NAMALWA (cell line): ENCODE results near the gene ITPA.

Experiments
- DNase-seq: peaks from one replicate; pipeline ENCODE4 v3.0.0-alpha.2; 2015; ENCODE audit warnings: low spot score

Gene ITPA

DNA sequence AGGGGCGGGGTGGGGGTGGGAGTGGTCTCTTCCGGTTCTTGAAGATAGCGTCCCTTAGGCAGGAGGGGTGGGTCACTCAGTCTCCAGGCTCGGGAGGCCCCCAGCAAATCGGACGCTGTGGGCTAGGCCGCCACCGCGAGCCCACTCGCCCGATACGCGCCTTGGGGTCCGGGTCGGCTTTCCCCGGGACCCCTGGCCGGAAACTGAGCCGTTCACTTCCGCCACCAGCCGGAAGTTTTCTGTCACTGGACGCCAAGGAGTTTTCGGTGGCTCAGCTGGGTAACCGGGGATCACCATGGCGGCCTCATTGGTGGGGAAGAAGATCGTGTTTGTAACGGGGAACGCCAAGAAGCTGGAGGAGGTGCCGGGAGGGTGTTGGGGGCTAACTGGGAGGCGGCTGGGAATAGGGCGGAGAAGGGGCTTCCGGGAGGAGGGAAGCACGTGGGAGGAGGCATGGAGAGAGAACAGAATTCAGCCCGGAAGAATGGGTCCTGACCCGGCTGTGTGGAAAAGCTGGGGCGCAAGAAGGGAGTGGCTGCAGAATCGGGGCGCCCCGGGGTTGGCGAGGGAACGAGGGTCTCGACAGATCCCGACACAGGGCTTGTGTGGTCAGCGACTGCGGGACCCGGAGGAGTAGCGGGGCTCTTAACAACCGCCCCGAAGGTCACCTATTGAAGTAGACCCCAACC, at the start of gene ITPA:
Gene ITPA (plus strand): TSS at position 242 of the 689 bp plus-strand sequence. CDS start 54 bp downstream, at position 296.
- peak; percentile 80 for DNase-seq

DNA sequence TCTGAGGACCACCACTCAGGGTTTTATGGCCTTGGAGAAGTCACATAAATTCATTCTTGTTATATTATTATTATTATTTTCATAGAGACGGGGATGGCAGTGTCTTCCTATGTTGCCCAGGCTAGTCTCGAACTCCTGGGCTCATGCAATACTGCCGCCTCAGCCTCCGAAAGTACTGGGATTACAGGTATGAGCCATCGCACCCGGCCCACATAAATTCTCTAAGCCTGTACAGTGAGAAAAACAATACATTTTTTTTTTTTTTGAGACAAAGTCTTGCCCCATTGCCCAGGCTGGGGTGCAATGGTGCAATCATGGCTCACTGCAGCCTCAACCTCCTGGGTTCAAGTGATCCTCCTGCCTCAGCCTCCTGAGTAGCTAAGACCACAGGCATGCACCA, 48.9 kb upstream of the ITPA start:
- DNase-seq: no peak

DNA sequence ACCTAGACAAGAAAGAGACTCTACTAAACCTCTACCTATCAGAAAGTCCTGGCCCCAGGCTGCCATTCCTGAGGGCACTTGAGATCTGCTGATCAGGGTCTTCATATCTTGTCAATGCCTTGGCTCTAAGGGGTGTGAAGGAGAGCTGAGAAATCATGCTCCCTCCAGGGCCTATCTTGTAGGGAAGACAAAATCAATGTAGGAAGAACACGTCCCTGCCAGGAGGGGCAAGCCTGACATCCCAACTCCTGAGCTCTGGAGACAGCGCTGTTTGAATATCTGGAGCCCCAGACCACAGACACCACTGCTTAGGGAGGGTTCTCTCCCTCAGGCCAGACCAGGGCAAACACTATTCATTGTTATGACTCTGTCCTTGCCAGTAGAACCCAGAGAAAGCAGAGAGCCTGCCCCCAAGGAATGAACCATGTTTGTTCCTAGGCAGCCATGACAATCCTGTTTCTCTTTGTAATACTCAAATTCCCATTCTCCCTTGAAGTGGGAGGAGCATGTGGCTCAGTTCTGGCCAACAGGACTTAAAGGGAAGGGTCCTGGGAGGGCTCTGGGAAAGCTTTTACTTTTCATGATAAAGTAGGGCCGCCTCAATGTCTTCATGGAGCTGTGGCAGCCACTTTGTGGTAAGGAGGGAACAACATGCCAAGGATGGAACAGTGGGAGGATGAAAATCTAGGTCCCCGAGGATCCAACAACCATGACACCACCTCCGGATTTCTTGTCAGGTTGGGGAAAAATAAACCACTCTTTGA, 47.8 kb upstream of the ITPA start:
- DNase-seq: no peak

DNA sequence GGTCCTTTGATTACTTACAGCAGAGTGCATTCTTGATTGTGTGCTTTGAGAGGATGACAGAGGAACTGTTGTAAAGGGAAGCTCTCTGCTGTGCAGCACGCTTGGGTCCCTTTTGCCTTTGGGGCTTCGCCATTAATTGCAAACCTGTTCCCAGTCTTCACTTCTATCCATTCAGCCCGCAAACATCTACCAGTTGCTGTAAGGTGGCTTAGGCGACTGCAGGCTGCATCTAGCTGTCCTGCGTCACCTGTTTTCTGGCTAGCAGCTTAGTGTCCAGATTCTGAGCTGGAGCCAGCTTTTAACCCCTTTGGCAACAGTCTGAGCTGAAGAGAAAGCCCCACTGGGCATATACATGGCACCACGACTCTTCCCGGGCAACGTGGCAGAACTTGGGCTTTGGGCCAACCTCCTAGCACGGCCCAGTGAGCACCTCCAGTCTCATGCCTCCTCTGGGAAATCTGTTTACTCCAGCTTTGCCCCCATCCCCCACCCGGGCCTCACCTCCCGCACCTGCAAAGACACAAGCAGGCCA, 47.2 kb upstream of the ITPA start:
- DNase-seq: no peak

DNA sequence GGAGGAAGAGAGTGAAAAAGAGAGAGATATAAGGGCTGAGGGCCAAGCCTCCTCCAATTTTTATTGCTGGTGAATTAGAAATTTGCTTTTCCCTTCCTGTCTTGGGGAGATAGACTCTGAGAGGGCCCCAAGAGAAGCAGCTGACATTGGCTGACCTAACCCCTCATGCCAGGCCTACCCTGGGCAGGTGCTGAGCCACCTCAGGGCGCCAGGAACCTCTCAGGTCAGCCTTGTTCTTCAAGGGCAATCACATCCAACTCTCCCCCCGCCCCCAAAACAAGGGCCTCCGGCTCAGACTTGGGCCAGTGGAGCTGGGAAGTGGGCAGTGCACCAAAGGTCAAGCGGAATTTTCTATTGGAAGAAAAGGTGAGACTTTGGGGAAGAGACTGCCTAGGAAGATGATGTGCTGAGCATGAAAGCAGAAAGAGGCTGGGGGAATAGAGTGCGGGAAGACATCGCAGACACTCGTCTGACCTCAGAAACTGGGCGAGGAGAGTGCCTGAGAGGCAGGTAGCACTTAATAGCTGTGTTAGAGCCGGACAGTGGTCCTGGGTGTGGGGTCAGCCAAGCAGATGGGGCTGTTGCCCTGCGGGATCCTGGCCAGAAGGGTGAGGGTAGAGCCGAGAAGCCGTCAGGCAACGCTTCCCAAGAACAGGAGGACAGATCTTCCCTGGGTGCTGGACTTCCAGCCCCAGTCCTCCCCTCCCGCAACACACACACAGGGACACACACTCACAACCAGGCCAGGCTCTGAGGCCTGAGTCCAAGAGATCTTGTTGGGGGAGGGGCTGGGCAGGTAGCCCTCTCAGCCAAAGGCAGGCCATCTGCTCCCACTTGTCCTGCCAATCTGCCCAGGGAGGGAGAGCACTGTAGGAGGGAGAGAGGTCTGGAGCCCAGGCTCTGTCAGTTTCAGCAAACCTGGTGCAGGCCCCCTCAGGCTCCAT, 45.9 kb upstream of the ITPA start:
- DNase-seq: no peak

DNA sequence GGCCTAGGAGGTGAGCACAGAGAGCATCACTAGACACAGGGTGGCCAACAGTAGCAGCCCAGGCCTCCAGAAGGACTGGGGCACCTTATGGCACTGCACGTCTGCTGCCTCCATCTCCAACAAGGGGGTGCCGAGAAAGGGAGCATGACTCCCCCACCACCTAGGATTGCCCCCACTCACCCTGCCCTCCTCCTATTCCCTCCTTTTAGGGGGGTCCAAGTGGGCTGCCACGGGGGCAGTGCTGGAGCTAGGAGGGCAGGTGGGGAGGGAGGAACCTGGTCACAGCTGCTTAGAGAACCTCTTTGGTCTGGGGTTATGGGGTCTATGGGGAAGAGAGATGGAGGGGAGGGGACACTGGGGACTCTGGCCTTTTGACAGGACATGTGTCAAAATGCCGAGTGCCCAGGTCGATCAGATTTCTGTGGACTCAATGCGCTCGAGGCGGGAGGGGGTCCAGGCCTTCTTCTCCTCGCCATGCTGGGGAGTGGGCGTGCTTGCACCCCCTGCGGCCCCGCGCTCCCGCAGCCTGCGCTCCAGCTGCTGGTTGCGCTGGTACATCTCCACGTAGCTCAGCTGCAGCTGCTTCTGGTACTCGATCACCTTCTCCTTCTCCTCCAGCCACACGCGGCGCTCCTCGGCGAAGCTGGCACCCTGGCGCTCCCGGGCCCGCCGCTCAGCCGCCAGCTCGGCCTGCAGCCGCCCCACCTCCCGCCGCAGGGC, 45.1 kb upstream of the ITPA start:
- DNase-seq: no peak

DNA sequence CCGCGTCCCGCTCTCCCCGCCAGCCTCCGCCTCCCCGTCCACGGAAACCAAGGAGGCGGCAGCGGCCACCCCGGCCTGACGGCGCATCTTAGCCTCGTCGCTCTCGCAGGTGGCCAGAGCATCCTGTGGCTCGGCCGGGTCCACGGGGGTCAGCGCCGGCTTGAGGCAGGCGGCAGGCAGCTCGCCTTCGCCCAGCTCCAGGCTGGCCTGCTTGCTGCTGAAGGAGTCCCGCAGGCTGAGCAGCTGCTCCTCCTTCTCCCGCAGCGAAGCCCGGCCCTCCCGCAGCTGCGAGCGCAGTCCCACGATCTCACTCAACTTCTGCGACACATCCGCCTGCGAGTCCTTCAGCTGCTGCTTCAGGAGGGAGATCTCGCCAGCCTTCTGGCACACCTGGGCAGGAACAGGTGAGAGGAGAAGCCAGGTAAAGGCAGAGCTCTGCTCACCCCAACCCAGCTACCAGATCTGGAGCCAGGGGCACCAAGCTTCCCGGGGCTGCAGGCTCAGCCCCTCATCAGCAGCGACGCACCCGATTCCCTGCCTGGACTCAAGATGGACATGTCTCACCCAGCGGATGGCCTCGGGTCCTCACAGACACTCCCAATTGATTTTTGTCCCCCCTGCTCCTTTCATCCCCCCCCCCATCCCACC, 44.4 kb upstream of the ITPA start:
- no peak for DNase-seq

DNA sequence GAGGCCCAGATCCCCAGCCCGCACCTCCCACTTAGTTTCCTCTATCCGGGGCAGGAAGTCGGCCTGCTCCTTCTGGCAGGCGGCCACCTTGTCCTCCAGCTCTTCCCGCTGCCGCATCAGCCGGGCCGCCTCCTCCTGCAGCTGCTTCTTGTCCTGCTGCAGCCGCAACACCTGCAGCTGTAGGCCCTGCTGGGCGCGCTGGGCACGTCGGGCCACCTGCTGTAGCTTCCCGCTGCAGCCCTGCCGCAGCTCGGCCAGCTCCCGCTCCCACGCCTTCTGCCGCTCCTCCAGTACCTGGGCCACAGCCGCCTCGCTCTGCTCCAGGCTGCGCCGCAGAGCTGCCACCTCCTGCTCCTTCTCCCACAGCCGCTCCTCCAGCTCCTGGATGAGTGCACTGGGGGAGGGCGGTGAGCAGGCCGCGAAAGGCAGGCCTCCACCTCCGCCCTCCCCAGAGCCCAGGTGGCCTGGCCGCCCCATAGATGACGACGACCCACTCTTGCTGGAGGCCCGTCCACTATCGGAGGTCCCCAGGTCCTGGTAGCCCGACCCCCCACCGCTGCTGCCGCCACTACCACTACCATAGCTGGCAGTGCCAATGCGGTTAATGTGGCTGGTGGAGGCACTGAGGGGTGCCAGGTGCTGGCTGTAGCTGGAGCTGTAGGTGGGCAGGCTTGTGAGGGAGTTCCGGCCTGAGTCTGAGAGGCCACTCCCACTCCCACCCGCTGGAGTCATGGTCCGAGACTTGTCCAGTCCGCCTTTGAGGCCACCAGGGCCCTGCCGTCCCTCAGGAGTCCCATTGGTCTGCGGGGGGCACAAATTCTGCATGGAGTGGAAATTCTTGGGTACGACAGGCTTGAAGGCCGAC, 43.6 kb upstream of the ITPA start:
- no peak for DNase-seq

DNA sequence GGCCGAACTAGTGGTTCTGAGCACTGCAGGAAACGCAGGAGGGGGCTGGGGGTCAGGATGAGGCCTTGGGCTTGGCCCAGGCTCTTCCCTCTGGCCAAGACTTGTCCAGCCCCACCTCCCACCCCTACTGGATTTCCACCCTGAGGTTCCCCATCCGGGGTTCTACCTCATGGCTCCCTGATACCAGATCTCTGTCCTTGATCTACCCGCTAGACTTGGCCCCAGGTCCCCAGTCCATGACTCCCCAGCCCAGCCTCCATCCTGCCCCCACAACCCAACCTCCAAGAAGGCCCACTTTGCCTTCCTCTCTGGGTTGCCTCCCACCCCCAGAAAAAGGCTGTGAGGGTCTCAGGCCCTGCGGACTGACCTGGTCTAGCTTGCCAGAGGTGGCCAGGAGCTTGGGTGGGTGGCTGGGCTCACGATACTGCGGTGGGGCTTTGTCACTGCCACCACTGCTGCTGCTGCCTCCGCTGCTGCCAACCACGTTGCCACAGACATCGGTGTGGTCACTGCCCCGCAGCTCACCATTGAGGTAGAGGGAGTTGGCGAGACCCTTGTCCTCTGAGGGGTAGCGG, 42.9 kb upstream of the ITPA start:
- no peak for DNase-seq

DNA sequence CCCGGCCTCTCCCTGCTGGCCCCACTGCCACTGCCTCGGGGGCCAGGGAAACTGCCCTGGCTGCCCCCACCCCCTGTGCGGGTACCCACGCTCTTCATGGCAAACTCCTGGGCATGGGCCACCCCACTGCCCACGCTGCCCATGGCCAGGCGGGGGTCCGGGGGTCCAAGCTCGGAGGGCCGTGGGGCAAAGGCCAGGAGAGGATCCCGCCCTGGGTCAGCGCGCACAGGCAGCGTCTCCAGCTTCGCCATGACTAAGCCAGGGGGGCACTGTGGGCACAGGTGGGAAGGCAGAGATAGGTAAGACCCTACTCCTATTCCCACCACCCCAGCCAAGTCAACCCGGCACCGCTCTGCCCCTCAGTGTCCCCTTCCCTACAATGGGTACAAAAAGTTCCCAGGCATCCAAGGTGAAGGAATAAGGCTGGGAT, 42.4 kb upstream of the ITPA start:
- no peak for DNase-seq

DNA sequence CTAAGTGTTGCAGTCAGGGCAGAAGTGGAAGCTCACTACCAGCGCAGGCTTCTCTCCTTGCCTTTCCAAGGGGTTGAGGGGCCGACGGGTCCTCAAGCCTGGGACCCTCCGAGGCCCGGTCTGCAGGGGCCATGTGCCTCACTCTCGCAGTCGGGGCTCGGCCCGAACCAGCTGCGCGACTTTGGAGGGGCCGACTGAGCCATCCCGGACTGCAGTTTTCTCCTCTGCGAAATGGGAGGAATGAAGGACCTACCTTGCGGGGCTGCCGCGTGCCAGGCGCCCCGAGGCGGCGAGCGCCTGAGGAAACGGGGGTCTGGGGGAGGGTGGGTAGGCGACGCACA, 41.6 kb upstream of the ITPA start:
- DNase-seq: no peak

DNA sequence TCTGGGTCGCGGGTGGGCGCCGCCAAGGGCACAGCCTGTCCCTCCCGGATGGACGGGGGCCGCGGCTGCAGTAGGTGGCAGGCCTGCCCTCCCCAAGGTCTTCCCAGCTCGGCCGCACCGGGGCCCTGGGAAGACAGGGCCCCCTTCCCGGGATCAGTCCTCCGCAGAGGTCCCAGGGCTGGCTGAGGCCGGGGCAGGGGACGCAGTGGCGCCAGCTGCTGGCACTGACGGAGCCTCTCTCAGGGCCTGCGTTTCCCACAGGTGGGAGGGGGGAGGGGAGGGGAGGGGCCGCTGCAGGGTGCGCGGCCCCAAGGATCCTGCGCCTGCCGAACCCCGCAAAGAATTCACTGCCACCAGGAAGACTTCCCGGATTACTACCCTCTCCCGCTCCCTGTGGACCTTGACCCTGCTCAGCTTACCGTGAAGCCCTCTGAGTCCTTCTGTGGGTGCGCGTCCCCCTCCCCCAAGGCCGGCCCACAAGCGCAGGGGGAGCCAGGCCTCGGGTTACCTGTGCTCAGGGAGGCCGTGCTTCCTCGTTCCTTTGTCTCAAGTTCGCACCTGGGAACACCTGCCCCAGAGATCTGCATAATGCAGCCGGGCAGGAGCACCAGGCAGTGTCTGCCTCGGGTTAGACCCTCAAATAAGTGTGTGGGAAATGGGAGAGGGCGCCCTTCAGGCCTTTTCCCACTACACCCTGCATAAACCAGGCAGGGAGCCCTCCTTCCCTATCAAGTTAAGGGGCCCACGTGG, 41.0 kb upstream of the ITPA start:
- no peak for DNase-seq

DNA sequence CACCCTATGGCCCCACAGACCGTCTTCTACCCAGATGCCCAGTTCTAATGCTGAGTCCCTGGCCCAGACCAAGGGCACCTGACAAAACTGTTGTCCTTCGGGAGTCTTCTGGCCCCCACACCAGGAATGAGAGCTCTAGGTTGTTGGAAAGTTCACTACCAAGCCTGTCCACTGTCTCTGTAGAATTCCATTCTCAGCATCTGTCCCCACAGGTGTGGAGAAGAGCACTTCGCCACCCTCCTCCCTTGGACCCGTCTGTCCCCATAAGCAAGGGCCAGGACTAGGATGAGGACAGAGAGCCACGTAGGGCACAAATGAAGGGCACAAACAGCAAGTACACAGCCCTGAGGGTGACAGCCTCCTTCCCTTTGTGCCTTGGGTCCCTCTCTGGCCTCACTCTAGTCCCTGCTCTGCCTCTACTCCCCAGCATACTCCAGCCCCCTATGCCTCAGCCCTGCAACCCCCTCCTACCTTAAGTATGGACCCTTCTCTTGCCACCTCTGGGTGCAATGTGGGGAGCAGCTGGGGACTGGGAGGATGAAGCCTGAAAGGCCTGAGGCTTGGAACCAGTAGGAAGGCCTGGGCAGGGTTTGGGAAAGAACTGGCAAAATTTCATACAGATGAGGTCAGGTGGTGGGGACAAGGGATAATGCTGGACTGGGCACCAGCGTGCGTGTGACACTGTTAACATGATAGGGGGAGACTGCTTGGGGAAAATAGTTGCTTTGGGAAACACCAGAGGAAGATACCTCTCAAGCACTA, 40.3 kb upstream of the ITPA start:
- no peak for DNase-seq

DNA sequence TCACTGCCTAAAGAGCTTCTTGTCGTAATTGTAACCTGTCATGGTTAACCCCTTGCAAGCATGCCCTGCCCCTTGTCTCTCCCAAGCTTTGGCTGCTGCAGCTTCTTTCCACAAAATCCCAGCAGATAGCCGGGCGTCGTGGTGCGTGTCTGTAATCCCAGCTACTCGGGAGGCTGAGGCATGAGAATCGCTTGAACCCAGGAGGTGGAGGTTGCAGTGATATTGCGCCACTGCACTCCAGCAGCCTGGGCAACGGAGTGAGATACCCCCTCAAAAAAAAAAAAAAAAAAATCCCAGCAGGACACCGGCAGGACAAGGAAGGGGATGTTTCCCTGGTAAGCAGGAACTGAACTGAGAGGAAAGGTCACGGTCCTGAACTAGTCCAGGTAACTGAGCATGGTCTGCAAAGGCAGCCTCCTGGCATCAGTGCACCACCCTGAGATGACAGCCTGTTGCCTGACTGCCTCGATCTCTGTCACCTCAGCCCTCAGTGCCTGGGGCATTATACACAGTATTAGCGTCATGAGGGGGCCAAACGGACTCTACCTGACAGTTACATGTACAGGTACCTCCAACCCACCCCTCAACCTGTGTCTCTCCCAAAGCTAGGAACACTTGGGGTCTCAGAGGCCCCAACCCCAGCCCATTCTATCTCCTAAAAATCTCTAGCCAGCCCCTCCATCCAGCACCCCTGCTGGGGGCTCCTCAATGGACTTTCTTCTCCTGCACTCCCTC, 37.7 kb upstream of the ITPA start:
- no peak for DNase-seq

DNA sequence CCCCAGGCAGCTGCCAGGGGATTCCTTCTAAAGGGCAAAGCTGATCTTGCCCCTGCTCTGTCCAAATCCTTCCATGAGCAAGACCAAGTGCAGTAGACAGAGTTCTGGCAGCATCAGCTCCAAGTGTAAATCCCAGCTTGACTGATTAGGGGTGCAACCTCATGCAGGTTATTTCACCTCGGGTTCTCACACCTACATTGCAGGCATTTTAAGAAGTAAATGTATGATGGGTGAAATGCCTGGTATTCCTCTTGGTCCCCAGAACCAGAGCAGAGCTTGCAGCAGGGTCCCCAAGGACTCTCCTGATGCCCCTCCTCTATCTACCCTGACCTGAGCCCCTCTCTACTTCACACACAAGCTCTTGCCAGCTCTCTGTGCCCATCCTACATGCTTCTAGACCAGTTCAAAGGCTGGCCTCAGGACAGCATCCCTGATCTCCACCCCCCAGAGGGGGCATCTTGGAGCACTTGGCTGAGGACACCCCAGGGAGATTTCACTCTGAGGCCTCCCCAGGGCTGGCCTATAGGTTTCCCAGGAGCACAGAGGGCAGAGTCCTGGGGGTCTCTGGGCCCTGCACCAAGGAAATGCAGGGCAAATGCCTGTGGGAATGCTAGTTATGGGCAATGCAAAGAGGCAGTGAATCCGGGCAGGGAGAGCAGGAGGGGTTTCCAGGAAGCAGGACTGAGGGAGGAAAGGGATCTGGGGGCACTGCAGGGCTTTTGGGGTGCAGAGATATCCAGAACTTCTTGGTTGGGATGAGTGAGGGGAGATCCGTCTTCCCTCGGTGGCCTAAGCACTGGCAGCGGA, 37.0 kb upstream of the ITPA start:
- no peak for DNase-seq

DNA sequence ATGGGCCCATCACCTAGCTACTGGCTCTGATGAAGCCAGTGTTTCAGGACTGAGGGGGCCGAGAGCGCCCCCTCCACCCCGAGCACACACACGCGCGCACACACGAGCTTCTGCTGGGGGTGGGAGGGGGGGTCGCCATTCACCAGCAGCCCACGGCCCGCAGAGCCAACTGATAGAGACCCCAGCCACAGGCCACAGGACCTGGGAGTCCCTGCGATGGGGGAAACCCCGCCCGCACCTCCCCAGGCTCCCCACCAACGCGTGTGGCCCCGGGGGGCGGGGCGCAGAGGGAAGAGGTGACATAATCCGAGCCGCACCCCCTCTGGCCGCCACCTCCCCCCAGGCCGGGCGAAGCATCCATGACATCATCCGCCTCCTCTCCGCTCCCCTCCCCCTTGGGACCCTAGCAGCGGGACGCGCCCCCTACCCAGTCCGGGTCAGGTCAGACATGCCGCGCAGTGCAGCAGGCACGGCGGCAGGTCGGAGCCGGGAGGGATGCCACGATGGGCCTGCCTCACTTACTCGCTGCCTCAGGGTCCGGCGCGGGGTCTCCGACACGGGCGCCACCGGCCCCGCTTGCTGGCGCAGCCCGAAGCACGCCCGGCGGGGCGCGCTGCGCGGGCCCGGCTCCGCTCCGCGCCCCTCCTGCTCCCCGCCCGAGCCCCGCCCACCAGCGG, 36.2 kb upstream of the ITPA start, which contains the start of gene LZTS3:
Gene LZTS3 (minus strand): TSS at position 617 of the 677 bp plus-strand sequence. CDS start 6,386 bp downstream, outside the sequence.
- peak; percentile 91 for DNase-seq
